Measurements from ENCODE around the gene ULBP3. TPM values are rescaled to one million over a fixed set of nuclear protein-coding genes. Genes with fewer than 3 reads are reported as not detected.

Gene ULBP3
- total and polyA plus RNA-seq, 2 of the 13 experiments (the other 11 are each of a cell fraction or from before 2014, with no cell fraction given), result 0.42 to 0.48 TPM

DNA sequence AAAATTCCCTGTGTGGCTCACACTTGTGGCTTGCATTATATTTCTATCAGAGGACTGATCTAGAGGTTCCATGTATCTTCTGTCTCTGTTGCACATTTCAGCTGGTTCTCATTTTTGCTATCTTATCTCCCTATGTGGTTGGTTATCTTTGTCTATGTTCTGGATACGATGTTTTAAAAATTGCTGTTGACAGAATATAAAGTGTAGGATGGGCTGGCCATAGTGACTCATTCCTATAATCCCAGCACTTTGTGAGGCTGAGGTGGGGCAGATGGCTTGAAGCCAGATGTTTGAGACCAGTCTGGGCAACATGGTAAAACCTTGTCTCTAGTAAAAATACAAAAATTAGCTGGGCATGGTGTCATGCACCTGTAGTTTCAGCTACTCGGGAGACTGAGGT is 9.9 kb upstream of the ULBP3 start (continued):
- TF ChIP-seq, protein P1, sequence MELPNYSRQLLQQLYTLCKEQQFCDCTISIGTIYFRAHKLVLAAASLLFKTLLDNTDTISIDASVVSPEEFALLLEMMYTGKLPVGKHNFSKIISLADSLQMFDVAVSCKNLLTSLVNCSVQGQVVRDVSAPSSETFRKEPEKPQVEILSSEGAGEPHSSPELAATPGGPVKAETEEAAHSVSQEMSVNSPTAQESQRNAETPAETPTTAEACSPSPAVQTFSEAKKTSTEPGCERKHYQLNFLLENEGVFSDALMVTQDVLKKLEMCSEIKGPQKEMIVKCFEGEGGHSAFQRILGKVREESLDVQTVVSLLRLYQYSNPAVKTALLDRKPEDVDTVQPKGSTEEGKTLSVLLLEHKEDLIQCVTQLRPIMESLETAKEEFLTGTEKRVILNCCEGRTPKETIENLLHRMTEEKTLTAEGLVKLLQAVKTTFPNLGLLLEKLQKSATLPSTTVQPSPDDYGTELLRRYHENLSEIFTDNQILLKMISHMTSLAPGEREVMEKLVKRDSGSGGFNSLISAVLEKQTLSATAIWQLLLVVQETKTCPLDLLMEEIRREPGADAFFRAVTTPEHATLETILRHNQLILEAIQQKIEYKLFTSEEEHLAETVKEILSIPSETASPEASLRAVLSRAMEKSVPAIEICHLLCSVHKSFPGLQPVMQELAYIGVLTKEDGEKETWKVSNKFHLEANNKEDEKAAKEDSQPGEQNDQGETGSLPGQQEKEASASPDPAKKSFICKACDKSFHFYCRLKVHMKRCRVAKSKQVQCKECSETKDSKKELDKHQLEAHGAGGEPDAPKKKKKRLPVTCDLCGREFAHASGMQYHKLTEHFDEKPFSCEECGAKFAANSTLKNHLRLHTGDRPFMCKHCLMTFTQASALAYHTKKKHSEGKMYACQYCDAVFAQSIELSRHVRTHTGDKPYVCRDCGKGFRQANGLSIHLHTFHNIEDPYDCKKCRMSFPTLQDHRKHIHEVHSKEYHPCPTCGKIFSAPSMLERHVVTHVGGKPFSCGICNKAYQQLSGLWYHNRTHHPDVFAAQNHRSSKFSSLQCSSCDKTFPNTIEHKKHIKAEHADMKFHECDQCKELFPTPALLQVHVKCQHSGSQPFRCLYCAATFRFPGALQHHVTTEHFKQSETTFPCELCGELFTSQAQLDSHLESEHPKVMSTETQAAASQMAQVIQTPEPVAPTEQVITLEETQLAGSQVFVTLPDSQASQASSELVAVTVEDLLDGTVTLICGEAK (IDR thresholded peaks at IDR 0.05), result no peak
- TF ChIP-seq, protein P1 (CRISPR knock-in tag; IDR thresholded peaks at IDR 0.05), result no peak
- TF ChIP-seq, protein P2, sequence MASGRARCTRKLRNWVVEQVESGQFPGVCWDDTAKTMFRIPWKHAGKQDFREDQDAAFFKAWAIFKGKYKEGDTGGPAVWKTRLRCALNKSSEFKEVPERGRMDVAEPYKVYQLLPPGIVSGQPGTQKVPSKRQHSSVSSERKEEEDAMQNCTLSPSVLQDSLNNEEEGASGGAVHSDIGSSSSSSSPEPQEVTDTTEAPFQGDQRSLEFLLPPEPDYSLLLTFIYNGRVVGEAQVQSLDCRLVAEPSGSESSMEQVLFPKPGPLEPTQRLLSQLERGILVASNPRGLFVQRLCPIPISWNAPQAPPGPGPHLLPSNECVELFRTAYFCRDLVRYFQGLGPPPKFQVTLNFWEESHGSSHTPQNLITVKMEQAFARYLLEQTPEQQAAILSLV (CRISPR knock-in tag; IDR thresholded peaks at IDR 0.05; ENCODE audit: borderline replicate concordance), result no peak
- TF ChIP-seq, protein P3, sequence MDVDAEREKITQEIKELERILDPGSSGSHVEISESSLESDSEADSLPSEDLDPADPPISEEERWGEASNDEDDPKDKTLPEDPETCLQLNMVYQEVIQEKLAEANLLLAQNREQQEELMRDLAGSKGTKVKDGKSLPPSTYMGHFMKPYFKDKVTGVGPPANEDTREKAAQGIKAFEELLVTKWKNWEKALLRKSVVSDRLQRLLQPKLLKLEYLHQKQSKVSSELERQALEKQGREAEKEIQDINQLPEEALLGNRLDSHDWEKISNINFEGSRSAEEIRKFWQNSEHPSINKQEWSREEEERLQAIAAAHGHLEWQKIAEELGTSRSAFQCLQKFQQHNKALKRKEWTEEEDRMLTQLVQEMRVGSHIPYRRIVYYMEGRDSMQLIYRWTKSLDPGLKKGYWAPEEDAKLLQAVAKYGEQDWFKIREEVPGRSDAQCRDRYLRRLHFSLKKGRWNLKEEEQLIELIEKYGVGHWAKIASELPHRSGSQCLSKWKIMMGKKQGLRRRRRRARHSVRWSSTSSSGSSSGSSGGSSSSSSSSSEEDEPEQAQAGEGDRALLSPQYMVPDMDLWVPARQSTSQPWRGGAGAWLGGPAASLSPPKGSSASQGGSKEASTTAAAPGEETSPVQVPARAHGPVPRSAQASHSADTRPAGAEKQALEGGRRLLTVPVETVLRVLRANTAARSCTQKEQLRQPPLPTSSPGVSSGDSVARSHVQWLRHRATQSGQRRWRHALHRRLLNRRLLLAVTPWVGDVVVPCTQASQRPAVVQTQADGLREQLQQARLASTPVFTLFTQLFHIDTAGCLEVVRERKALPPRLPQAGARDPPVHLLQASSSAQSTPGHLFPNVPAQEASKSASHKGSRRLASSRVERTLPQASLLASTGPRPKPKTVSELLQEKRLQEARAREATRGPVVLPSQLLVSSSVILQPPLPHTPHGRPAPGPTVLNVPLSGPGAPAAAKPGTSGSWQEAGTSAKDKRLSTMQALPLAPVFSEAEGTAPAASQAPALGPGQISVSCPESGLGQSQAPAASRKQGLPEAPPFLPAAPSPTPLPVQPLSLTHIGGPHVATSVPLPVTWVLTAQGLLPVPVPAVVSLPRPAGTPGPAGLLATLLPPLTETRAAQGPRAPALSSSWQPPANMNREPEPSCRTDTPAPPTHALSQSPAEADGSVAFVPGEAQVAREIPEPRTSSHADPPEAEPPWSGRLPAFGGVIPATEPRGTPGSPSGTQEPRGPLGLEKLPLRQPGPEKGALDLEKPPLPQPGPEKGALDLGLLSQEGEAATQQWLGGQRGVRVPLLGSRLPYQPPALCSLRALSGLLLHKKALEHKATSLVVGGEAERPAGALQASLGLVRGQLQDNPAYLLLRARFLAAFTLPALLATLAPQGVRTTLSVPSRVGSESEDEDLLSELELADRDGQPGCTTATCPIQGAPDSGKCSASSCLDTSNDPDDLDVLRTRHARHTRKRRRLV (CRISPR knock-in tag; IDR thresholded peaks at IDR 0.05), result no peak
- no peak for TF ChIP-seq ZNF589 (CRISPR knock-in tag; conservative IDR thresholded peaks at IDR 0.05)
- no peak for TF ChIP-seq TERF1 (CRISPR knock-in tag; IDR thresholded peaks at IDR 0.05)
- TF ChIP-seq CEBPG (CRISPR knock-in tag; IDR thresholded peaks at IDR 0.05), result no peak
- no peak for TF ChIP-seq PRDM15 (CRISPR knock-in tag; IDR thresholded peaks at IDR 0.05)
- no peak for TF ChIP-seq ZSCAN21 (CRISPR knock-in tag; IDR thresholded peaks at IDR 0.05; ENCODE audit: borderline replicate concordance)
